HUES6 (cell line): ENCODE data around the gene CCDC92.
"Not testable (repeated sequence)": the region's sequence is repeated elsewhere in the genome, so short reads cannot be mapped to it uniquely, and the experiment has no call there.

ENCODE experiments used
- H3K27ac ChIP-seq: 2 replicates; pipeline ENCODE4 v1.7.0; 2013; ENCODE audit warnings: low read depth, mild to moderate bottlenecking, low read length, inconsistent platforms
- H3K27me3 ChIP-seq: 2 replicates; pipeline ENCODE4 v1.6.1; 2013; ENCODE audit warnings: low read length; ENCODE audit not compliant: control insufficient read depth, insufficient read depth
- H3K36me3 ChIP-seq: 2 replicates; pipeline ENCODE4 v1.6.1; 2013; ENCODE audit warnings: low read length; ENCODE audit not compliant: control insufficient read depth, insufficient read depth
- H3K4me1 ChIP-seq: 2 replicates; pipeline ENCODE4 v1.6.1; 2013; ENCODE audit warnings: low read length; ENCODE audit not compliant: control insufficient read depth, insufficient read depth
- H3K4me3 ChIP-seq: 2 replicates; pipeline ENCODE4 v1.5.1; 2013; ENCODE audit warnings: low read depth, low read length
- H3K9ac ChIP-seq: one replicate; pipeline ENCODE4 v1.6.1; 2013; ENCODE audit warnings: mild to moderate bottlenecking, low read length
- H3K9me3 ChIP-seq: 2 replicates; pipeline ENCODE4 v1.6.1; 2013; ENCODE audit warnings: low read depth, low read length; ENCODE audit not compliant: control insufficient read depth, insufficient read depth

The CCDC92 gene

DNA sequence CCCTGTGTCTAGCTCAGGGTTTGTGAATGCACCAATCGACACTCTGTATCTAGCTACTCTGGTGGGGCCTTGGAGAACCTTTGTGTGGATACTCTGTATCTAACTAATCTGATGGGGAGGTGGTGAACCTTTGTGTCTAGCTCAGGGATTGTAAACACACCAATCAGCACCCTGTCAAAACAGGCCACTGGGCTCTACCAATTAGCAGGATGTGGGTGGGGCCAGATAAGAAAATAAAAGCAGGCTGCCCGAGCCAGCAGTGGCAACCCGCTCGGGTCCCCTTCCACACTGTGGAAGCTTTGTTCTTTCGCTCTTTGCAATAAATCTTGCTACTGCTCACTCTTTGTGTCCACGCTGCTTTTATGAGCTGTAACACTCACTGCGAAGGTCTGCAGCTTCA, 25.1 kb downstream of the CCDC92 start:
- not testable (repeated sequence) for H3K4me3 ChIP-seq, H3K4me1 ChIP-seq, H3K27ac ChIP-seq, H3K36me3 ChIP-seq, H3K9ac ChIP-seq, H3K9me3 ChIP-seq
- H3K27me3 ChIP-seq: peaks cover 31% of the 10 kb centered on the region; the same call in 1 of the 2 replicates

DNA sequence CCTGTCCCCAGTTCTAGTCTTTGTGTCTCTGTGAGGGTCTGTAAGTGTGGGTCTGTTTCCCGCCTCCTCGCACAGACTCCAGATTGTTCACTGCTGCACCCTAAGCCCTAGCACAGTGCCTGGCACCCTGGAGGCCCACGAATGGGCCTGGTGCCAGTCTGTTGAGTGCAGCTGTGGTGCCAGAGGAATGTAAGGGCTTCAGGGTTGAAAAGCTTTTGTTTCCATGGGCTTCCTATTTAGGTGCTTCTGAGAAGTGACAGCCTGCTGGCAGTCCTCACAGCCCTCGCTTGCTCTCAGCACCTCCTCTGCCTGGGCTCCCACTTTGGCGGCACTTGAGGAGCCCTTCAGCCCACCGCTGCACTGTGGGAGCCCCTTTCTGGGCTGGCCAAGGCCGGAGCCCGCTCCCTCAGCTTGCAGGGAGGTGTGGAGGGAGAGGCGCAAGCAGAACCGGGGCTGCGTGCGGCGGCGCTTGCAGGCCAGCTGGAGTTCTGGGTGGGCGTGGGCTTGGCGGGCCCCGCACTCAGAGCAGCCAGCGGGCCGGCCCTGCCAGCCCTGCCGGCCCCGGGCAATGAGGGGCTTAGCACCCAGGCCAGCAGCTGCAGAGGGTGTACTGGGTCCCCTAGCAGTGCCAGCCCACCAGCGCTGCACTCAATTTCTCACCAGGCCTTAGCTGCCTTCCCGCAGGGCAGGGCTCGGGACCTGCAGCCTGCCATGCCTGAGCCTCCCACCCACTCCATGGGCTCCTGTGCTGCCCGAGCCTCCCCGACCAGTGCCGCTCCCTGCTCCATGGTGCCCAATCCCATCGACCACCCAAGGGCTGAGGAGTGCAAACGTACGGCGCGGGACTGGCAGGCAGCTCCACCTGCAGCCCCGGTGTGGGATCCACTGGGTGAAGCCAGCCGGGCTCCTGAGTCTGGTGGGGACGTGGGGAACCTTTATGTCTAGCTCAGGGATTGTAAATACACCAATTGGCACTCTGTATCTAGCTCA, 25.8 kb downstream of the CCDC92 start:
- not testable (repeated sequence) for H3K9me3 ChIP-seq, H3K4me1 ChIP-seq, H3K9ac ChIP-seq, H3K36me3 ChIP-seq, H3K27ac ChIP-seq, H3K4me3 ChIP-seq
- peaks cover 24% of the 10 kb centered on the region; the same call in 1 of the 2 replicates for H3K27me3 ChIP-seq

DNA sequence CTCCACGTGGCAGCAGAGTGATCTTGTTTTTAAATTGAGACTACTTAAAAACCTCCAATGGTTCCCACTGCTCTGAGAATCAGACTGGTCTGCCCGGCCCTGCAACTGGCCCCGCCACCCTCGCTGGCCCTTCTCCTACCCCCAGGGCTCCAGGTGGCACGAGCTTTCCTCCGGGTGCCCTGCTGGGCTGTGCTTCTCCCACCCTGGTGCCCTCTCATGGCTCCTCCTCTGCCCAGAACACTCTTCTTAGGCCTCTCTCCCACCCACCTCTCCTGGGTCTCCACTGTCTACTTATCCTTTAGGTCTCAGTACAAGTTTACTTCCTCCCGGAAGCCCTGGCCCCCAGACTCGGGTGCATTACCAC, 26.5 kb downstream of the CCDC92 start:
- Histone ChIP-seq H3K4me1 (no peaks in the 10 kb centered on the region), H3K9me3 (peaks cover 8% of the 10 kb centered on the region), H3K4me3 (no peak overlapping the region), H3K27me3 (peaks cover 20% of the 10 kb centered on the region; the same call in 1 of the 2 replicates), H3K27ac (no peak overlapping the region), H3K36me3 (no peaks in the 10 kb centered on the region), H3K9ac (no peak overlapping the region)

DNA sequence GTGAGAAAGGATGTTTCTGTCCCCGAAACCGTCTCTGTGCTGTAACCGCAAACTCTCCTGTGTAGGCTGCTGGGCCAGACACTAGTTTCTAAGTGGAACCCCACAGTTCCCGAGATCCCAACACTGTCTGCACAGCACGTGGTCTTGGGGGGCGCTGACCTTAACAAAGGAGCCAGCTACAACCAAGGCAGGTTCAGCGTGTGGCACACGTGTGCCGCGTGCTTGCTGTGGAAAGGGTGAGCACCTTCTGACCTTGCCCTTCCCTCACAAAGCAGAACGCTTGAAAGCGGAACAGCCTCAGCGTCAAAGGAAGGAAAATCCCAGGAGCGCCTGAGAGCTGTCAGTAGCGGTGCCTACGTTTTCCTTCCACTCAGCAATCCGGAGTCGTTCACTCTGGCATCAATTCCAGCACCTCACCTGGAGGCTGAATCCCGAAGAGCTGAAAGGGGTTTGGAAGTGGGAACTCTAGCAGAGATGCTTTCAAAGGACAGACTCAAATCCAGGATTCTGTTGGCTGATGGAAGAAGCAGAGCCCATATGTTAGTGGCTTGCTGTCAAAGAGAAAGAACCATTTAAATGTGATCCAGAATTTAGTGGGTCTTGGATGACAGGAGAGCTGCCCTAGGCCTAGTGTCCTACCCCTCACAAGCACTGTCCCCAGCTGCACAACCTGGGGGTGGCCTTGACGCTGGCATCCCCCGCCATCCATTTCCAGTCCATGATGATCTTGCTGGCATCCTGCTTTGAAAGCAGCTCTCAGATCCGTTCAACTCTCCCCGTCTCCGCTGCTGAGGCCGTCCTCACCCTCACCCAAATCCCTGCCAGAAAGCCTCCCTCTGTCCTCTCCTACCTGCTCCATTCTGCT, 27.1 kb downstream of the CCDC92 start:
- H3K9ac ChIP-seq: no peak overlapping the region
- no peaks in the 10 kb centered on the region for H3K4me1 ChIP-seq
- peaks cover 14% of the 10 kb centered on the region; the same call in 1 of the 2 replicates for H3K27me3 ChIP-seq
- H3K4me3 ChIP-seq: no peak overlapping the region
- peaks cover 8% of the 10 kb centered on the region for H3K9me3 ChIP-seq
- no peak overlapping the region for H3K27ac ChIP-seq
- H3K36me3 ChIP-seq: no peaks in the 10 kb centered on the region

DNA sequence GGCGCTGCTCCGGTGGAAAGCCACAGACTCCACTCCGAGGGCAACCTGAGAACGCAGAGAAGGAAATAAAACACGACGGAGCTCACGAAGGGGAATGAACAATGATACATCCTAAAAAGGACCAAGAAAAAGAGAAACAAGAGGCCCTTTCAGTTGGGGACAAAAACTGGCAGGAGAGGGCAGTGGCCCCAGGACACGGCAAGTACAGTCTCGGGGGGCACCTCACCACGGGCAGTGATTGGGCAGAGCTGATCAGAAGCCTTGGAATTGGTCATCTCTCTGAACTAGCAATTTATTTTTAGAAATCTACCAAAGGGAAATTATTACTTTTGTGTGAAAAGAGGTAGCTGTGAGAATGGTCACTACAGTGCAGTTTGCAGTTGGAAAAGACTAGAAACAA, 27.9 kb downstream of the CCDC92 start:
- H3K27me3 ChIP-seq: peaks cover 17% of the 10 kb centered on the region; the same call in 1 of the 2 replicates
- H3K36me3 ChIP-seq: no peaks in the 10 kb centered on the region
- peaks cover 8% of the 10 kb centered on the region for H3K9me3 ChIP-seq
- H3K27ac ChIP-seq: no peak overlapping the region
- no peak overlapping the region for H3K4me3 ChIP-seq
- no peaks in the 10 kb centered on the region for H3K4me1 ChIP-seq
- H3K9ac ChIP-seq: no peak overlapping the region

DNA sequence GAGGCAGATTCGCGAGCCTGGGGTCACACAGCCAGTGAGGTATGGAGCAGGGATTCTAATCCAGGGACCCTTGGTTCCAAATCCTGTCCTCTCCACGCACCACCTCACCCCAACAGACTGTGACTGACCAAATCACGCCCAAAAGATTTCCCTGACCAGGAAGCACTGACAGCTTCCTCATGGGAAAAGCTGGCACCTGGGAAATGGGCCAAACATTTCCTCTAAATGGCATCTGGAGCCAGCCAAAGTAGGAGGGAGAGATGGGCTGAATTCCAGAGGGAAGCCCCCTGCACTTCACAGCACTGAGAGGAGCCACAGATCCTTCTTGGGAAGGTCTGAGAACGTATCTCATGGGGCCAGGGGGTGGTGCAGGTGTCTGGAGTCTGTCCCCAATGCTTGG, 28.8 kb downstream of the CCDC92 start:
- Histone ChIP-seq H3K9me3 (peaks cover 8% of the 10 kb centered on the region), H3K36me3 (no peaks in the 10 kb centered on the region), H3K4me3 (no peak overlapping the region), H3K4me1 (no peaks in the 10 kb centered on the region), H3K27me3 (peaks cover 17% of the 10 kb centered on the region; the same call in 1 of the 2 replicates), H3K9ac (no peak overlapping the region), H3K27ac (no peak overlapping the region)

DNA sequence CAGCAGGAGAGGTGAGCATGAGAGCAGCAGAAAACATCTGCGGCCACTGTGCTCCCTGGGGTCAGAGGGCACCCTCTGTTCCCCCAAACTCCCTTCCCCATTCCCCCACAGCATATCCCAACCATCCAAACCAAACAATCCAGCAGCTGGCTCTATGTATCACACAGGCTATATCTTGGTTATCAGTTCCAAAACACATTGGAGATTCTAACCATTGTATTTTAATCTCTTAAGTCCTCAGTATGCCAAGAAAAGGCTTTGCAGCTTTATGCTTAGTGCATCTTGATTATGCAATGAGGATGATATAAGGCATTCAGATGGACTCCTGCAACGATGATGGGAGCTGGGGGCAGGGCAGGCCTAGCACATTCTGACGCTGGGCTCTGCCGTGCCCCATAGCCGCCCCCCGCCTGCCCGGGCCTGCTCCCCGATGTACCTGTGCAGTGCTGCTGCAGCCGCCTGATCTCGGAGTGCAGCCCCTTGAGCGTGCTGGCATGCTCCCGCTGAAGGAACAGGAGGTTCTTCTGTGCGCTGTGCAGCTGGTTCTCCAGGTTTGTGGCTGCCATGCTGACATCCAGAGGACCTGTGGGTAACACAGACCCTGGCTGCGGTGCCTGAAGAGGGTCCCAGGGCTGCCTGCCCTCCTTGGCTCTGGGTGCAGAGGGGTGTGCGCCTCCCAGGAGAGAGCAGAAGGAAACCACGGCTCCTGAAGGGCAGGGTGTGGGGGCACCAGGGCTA, 29.6 kb downstream of the CCDC92 start:
- H3K9ac ChIP-seq: no peak overlapping the region
- H3K4me3 ChIP-seq: no peak overlapping the region
- H3K36me3 ChIP-seq: no peaks in the 10 kb centered on the region
- H3K27me3 ChIP-seq: peaks cover 17% of the 10 kb centered on the region; the same call in 1 of the 2 replicates
- peaks cover 8% of the 10 kb centered on the region for H3K9me3 ChIP-seq
- peaks cover 5% of the 10 kb centered on the region; the same call in 1 of the 2 replicates for H3K4me1 ChIP-seq
- no peak overlapping the region for H3K27ac ChIP-seq

DNA sequence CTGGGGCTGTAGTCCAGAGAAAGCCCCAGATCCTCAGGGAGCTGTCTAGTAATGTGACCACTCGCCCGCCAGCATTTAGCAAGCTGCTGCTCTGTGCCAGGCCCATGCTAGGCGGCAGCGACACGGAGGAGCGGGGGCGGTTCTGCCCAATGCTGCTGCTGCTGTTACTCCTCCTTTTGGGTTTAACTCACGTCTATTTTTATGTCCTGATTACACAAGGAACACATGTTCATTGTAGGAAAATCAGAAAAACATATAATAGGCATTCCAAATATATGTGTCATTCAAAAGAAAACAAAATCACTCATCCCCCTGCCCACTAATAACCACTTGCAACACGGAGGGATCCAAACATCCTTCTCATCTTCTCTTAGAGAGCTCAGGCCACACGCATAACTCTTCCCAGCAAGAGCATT, 30.4 kb downstream of the CCDC92 start:
- H3K36me3 ChIP-seq: no peaks in the 10 kb centered on the region
- H3K27ac ChIP-seq: no peak overlapping the region
- H3K27me3 ChIP-seq: peaks cover 17% of the 10 kb centered on the region; the same call in 1 of the 2 replicates
- H3K9ac ChIP-seq: no peak overlapping the region
- peaks cover 8% of the 10 kb centered on the region for H3K9me3 ChIP-seq
- H3K4me3 ChIP-seq: no peak overlapping the region
- peaks cover 5% of the 10 kb centered on the region; the same call in 1 of the 2 replicates for H3K4me1 ChIP-seq

DNA sequence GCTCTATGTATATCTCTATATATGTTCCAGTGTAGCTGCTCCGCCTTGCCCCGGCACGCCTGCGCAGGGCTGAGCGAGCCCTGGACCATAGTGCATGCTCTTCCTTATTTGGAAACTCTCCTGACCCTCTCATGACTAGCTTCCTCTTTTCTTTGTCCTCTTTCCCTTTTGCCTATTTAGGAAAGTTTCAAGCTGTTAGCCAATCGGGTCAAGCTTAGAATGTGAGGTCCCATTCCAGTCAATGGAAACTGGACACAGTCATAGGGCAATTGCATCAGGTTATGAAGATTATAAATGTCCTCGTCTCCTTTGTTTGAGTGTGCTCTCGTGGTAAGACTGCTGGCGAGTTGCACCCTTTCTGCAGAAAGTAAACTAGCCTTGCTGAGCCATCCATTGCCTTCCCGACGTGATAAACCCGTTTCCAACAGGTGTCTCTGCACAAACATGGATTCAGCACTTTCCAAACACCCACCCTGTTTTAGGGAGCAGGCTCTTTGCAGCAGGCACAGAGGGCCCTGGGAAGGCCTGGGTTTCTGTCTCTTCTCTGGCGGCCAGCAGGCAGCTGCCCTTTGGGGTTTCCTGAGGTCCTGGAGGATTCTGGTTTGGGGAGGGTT, 30.9 kb downstream of the CCDC92 start:
- Histone ChIP-seq H3K4me3 (no peak overlapping the region), H3K27me3 (peaks cover 17% of the 10 kb centered on the region; the same call in 1 of the 2 replicates), H3K27ac (no peak overlapping the region), H3K4me1 (peaks cover 5% of the 10 kb centered on the region; the same call in 1 of the 2 replicates), H3K9ac (no peak overlapping the region), H3K9me3 (peaks cover 8% of the 10 kb centered on the region), H3K36me3 (no peaks in the 10 kb centered on the region)

DNA sequence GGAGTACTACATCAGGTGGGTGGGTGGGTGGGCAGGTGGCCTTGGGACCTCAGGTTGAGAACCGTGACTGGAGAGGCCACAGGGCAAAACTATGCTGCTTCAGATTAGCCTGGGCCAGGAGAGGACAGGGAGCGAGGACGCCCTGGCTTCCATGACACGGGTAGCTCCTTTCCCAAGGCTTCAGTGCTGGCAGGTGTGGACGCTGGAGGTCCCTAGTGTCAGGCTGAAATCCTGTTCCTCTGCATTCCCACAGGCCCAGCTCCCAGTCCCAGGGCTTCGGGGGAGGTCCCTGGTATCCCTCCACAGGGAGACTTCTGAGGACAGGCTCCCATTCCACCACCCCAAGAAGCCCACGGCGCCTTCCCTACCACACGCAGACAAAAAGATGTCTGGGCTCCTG, 31.6 kb downstream of the CCDC92 start:
- H3K27me3 ChIP-seq: peaks cover 17% of the 10 kb centered on the region; the same call in 1 of the 2 replicates
- H3K9ac ChIP-seq: no peak overlapping the region
- no peaks in the 10 kb centered on the region for H3K36me3 ChIP-seq
- H3K4me3 ChIP-seq: no peak overlapping the region
- no peak overlapping the region for H3K27ac ChIP-seq
- H3K9me3 ChIP-seq: peaks cover 8% of the 10 kb centered on the region
- H3K4me1 ChIP-seq: peaks cover 5% of the 10 kb centered on the region; the same call in 1 of the 2 replicates
